Thyroid gland (tissue), 4 donors: ENCODE measurements around the gene UBE2I.

Experiments used
- CTCF ChIP-seq, 6 experiments: fragments of 200-600 bp in 3 of 6; fragments of 450-650 bp in 3 of 6; sonication (generic) in 3 of 6; IDR thresholded peaks; one replicate each; pipeline ENCODE4 v1.5.1; 2016 to 2019; ENCODE audit warnings: antibody characterized with exemption in 6 of 6, mild to moderate bottlenecking in 2 of 6, inconsistent platforms in 1 of 6, moderate library complexity in 1 of 6
- POLR2A ChIP-seq, 2 donors: fragments of 450-650 bp; IDR thresholded peaks; one replicate each; pipeline ENCODE4 v1.6.1; 2017; ENCODE audit warnings: antibody characterized with exemption in 2 of 2, mild to moderate bottlenecking in 2 of 2, moderate library complexity in 1 of 2

GRCh38 chr16:1345087-1345486 lies 35.7 kb downstream of the UBE2I start:
- no peak for TF ChIP-seq CTCF (IDR thresholded peaks at IDR 0.05)
- no peak for TF ChIP-seq POLR2A (IDR thresholded peaks at IDR 0.05)
